Hematopoietic multipotent progenitor cell treated with erythropoietin and hydrocortisone succinate and interleukin-3 and kit ligand, for 17 days (in vitro differentiated cells): ENCODE results near the gene TARBP1.
"Not testable (repeated sequence)": the region's sequence is repeated elsewhere in the genome, so short reads cannot be mapped to it uniquely, and the experiment has no call there.

ENCODE experiments used
- DNase-seq: peaks from one replicate; pipeline ENCODE4 v3.0.0-alpha.2; 2015; ENCODE audit warnings: low spot score

TARBP1 gene

GRCh38 chr1:234478481-234479309 lies at the start of gene TARBP1:
Gene TARBP1, minus strand, starts transcription at chr1:234479179. Its CDS starts 76 bp downstream, at chr1:234479103.
- DNase-seq: peak; percentile 52

- DNase-seq: no peak
These were observed 49.3 kb upstream of the TARBP1 start for GRCh38 chr1:234528074-234528865.

- no peak for DNase-seq
These were observed 48.4 kb upstream of the TARBP1 start for GRCh38 chr1:234527346-234527745.

- no peak for DNase-seq
These were observed 47.9 kb upstream of the TARBP1 start for GRCh38 chr1:234526922-234527321.

- DNase-seq: no peak
These were observed 46.3 kb upstream of the TARBP1 start for GRCh38 chr1:234525099-234525799.

- peak; percentile 77 for DNase-seq
These were observed 42.9 kb upstream of the TARBP1 start for GRCh38 chr1:234521836-234522235.

GRCh38 chr1:234520908-234521817 lies 42.2 kb upstream of the TARBP1 start:
- DNase-seq: peak; percentile 94

GRCh38 chr1:234519506-234519905 lies 40.5 kb upstream of the TARBP1 start:
- DNase-seq: peak; percentile 68

- no peak for DNase-seq
These were observed 39.9 kb upstream of the TARBP1 start for GRCh38 chr1:234518876-234519275.

GRCh38 chr1:234518086-234518485 lies 39.1 kb upstream of the TARBP1 start:
- not testable (repeated sequence) for DNase-seq

- no peak for DNase-seq
These were observed 38.3 kb upstream of the TARBP1 start for GRCh38 chr1:234517110-234517802.

- no peak for DNase-seq
These were observed 36.9 kb upstream of the TARBP1 start for GRCh38 chr1:234515821-234516241.

GRCh38 chr1:234515411-234515810 lies 36.4 kb upstream of the TARBP1 start:
- DNase-seq: no peak

- peak; percentile 47 for DNase-seq
These were observed 33.5 kb upstream of the TARBP1 start for GRCh38 chr1:234512451-234512861.

GRCh38 chr1:234509457-234510328 lies 30.7 kb upstream of the TARBP1 start:
- peak; percentile 67 for DNase-seq

- DNase-seq: no peak
These were observed 28.8 kb upstream of the TARBP1 start for GRCh38 chr1:234507626-234508387.

- peak; percentile 30 for DNase-seq
These were observed 28.1 kb upstream of the TARBP1 start for GRCh38 chr1:234507089-234507488.

GRCh38 chr1:234505769-234506102 lies 26.8 kb upstream of the TARBP1 start:
- no peak for DNase-seq
